Upper lobe of left lung (tissue), 4 donors: ENCODE data around the gene DUSP12.

ENCODE experiments used
- EP300 ChIP-seq, 4 donors: sonication (generic); formaldehyde crosslinking; IDR thresholded peaks; one replicate each; pipeline ENCODE4 v1.5.1; 2017; ENCODE audit warnings: antibody characterized with exemption in 4 of 4, control low read depth in 2 of 4
- POLR2A ChIP-seq, 4 donors: fragments of 450-650 bp; IDR thresholded peaks; one replicate each; pipeline ENCODE4 v1.5.1; 2016 to 2017; ENCODE audit warnings: antibody characterized with exemption in 4 of 4, mild to moderate bottlenecking in 2 of 4
- POLR2AphosphoS5 ChIP-seq, 2 donors: sonication (generic); formaldehyde crosslinking; IDR thresholded peaks; one replicate each; pipeline ENCODE4 v1.5.1; 2017; ENCODE audit warnings: antibody characterized with exemption in 2 of 2
- TF ChIP-seq, protein P1 (sequence below), 6 experiments: fragments of 450-650 bp in 4 of 6; fragments of 200-600 bp in 2 of 6; sonication (generic) in 2 of 6; IDR thresholded peaks; one replicate each; pipeline ENCODE4 v1.5.1; 2016 to 2019; ENCODE audit warnings: antibody characterized with exemption in 6 of 6

DNA sequence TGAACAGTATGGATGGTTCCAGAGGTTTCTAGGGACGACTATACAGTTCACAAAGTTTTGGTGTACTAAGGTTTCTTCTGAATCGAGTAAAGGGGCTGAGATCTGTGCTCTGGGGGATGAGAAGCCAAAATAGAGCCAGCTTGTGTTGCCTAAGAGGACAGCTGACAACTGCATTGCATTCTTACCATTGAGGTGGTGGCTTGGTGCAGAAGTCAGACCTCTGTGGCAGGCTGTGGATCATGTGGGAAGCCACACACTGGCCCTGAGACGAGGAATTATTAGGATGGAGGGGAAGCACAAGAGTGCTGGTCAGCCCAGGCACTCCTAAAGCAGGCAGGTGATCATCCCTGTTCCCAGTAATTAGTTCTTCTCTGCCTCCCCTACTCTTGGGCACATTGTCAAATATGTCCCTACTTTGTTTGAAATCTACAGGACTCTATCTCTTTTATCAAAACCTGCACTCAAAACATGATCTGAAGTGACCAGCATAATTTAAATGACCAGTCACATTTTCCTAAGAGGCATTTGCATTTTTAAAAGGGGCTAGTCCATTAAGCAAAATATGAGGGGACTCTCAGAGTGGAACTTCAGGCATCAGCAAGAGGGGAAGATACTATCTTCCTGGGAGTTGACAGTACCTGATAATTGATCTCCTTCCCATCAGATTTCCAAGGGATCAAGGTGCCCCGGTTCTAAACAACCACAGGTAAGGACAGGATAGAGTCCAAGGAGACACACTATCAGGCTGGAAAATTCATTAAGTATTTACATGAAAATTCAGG, 28.4 kb upstream of the DUSP12 start, which contains the start of gene FCRLB:
- TF ChIP-seq, protein P1, sequence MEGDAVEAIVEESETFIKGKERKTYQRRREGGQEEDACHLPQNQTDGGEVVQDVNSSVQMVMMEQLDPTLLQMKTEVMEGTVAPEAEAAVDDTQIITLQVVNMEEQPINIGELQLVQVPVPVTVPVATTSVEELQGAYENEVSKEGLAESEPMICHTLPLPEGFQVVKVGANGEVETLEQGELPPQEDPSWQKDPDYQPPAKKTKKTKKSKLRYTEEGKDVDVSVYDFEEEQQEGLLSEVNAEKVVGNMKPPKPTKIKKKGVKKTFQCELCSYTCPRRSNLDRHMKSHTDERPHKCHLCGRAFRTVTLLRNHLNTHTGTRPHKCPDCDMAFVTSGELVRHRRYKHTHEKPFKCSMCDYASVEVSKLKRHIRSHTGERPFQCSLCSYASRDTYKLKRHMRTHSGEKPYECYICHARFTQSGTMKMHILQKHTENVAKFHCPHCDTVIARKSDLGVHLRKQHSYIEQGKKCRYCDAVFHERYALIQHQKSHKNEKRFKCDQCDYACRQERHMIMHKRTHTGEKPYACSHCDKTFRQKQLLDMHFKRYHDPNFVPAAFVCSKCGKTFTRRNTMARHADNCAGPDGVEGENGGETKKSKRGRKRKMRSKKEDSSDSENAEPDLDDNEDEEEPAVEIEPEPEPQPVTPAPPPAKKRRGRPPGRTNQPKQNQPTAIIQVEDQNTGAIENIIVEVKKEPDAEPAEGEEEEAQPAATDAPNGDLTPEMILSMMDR (IDR thresholded peaks at IDR 0.05) = no peak
- TF ChIP-seq POLR2A (IDR thresholded peaks at IDR 0.05) = no peak
- TF ChIP-seq EP300 (IDR thresholded peaks at IDR 0.05) = no peak
- no peak for TF ChIP-seq POLR2AphosphoS5 (IDR thresholded peaks at IDR 0.05)
